NCI-H82 (cell line): Measurements from ENCODE around the gene FOLR3.
"Not testable (repeated sequence)": the region's sequence is repeated elsewhere in the genome, so short reads cannot be mapped to it uniquely, and the experiment has no call there.

Source experiments
- DNase-seq: peaks from one replicate; lab custom pipeline; 2025; lab: John Stamatoyannopoulos, UW

FOLR3 gene

DNA sequence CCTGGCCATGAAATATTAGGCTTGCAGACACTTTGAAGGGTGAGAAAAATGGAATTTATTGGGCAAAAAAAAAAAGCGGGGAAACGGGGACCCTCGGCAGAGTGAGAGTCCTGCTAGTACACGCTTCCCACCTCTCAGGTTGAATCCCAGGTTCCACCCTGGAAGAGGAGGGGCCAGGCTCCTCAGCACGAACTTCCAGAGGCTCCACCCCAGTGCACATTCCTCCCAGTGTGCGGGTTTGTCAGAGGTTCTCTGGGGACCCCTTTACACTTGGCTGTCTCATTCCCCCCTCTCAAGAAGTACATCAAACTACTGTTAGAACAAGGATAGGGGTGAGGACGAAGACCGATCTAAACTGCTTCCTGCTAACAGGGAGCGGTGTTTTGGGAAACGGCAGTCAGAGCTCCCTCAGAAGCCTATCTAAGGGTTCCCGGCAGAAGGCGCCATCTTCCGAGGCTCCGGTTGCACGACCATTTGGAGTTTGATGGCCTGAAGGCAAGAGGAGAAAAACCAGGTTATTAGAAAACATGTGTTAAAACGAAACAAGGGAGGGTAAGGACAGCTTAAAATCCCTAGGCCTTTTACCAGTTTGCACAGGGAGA is 27.5 kb downstream of the FOLR3 start:
- no peak for DNase-seq

DNA sequence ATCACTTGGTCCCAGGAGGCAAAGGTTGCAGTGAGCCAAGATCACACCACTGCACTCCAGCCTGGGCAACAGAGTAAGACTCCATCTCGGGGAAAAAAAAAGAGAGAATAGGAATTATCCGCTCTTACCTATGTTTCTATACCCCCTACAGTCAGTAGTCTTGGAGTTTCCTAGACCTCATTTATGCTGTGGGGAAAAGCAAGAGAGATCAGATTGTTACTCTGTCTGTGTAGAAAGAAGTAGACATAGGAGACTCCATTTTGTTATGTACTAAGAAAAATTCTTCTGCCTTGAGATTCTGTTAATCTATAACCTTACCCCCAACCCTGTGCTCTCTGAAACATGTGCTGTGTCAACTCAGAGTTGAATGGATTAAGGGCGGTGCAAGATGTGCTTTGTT is 28.7 kb downstream of the FOLR3 start:
- DNase-seq = not testable (repeated sequence)

DNA sequence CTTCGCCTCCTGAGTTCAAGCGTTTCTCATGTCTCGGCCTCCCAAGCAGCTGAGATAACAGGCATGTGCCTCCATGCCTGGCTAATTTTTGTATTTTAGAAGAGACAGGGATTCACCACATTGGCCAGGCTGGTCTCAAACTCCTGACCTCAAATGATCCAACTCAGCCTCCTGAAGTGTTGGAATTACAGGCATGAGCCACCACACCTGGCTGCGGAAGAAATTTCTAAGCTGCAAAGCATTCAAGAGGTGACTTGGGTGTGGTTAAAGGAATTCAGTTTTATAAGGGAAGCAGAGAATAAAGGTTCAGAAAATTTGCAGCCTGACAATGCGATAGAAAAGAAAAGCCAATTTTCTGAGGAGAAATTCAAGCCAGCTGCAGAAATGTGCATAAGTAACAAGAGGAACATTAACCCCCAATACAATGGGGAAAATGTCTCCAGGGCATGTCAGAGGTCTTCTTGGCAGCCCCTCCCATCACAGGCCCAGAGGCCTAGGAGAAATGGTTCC is 33.6 kb downstream of the FOLR3 start:
- DNase-seq = not testable (repeated sequence)

DNA sequence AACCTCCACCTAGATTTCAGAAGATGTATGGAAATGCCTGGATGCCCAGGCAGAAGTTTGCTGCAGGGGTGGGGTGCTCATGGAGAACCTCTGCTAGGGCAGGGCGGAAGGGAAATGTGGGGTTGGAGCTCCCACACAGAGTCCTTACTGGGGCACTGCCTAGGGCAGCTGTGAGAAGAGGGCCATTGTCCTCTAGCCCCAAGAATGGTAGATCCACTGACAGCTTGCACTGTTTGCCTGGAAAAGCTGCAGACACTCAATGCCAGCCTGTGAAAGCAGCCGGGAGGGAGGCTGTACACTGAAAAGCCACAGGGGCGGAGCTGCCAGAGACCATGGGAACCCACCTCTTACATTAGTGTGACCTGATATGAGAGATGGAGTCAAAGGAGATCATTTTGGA is 34.2 kb downstream of the FOLR3 start:
- not testable (repeated sequence) for DNase-seq

DNA sequence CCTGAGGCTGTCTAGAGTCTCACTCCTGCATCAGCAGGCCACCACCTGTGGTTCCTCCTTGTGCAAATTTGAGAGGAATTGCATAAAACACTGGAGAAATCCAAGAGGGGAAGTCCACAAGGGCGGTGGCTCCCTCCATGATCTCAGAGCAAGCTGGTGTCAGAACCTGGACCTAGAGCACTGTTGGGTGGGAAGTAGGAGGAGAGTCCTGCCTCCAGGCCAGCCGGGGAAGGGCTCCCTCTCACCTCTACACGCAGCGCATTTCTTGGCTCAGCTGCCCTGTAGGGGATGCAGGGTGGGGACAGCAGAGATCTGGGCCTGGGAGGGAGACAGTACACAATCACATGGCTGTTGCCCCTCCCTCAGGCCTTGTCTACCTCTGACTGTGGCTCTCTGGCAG is 36.5 kb downstream of the FOLR3 start:
- not testable (repeated sequence) for DNase-seq

DNA sequence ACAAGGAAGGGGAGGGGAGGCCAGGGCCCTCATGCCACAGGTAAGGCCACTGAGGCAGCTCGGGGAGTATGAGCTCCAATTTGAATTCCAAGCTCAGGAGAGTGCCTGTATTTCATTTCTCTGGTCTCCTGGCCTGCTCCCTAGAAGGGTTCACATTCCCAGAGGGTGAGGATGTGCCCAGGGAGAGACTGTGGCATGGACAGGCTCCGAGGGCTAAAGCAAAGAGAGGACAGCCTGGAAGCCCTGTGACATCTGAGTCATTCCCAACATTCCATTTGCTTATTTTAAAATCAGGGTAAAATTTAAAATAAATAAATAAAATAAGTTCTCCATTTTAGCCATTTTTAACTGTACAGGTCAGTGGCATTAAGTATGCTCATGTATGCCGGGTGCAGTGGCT is 37.8 kb downstream of the FOLR3 start:
- DNase-seq = no peak

DNA sequence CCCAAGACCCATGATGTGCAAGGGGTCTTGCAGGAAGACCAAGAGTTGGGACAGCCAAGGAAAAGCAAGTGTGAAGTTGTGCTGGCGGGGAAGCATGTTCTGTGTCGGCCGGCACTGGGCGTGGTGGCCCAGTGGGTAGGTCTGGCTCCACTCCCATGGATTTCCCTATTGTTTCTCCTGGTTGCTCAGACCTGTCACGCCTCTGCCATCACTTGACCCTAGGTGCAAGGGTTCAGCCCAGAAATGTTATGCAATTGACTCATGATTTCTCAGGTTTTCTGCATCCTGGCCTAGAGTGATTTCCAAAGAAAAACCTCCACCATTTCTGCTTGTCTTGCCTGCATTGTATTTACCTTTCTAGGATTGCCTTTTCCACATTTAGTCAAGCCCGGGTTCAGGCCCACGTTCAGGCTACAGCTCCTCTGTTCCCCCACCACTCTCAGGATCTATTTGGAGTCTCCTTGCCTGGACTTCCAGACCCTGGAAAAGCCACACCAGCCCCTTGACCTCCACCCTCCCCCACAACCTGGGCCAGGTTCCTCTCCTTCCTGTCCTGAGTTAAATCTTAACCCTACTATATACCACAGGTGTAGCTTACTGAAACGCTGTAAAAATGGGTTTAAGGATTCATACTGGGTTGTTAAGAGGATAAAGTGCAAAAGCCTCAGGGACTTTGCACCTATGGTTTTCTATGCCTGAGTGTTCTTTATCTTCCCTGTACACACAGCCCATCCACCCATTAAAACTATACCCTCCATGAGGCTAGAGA is 39.0 kb downstream of the FOLR3 start:
- DNase-seq = no peak

DNA sequence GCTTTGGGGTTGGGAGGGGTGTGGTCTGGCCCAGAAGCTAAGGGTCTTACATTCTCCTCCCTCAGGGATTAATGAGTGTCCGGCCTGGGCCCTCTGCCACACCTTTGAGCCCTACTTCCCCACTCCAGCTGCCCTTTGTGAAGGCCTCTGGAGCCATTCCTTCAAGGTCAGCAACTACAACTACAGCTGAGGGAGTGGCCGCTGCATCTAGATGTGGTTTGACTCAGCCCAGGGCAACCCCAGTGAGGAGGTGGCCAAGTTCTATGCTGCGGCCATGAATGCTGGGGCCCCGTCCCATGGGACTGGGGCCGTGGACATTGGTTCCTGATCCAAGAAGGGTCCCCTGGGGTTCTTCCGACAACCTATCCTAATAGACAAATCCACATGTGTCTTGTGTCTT is 42.1 kb downstream of the FOLR3 start:
- DNase-seq = no peak

DNA sequence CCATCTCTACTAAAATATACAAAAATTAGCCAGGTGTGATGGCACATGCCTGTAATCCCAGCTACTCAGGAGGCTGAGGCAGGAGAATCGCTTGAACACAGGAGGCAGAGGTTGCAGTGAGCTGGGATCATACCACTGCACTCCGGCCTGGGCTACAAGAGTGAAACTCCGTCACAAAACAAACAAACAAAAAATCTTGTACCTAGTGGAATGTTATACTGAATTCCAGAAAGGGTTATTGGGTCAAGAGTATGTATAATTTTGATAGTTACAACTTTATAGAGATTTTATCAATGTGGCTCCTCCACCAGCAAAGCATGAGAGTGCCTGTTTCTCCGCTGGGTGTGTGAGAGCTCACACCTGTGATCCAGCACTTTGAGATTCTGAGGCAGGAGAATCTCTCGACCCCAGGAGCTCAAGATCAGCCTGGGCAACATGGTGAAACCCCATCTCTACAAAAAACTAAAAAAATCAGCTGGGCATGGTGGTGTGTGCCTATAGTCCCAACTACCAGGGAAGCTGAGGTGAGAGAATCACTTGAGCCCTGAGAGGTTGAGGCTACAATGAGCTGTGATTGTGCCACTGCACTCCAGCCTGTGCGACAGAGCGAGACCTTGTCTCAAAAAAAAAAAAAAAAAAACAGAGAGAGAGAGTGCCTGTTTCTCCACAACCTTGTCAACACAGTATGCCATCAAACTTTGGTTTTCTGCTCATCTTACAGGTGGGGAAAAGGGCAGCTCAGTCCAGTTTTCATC is 43.7 kb downstream of the FOLR3 start:
- DNase-seq = no peak

DNA sequence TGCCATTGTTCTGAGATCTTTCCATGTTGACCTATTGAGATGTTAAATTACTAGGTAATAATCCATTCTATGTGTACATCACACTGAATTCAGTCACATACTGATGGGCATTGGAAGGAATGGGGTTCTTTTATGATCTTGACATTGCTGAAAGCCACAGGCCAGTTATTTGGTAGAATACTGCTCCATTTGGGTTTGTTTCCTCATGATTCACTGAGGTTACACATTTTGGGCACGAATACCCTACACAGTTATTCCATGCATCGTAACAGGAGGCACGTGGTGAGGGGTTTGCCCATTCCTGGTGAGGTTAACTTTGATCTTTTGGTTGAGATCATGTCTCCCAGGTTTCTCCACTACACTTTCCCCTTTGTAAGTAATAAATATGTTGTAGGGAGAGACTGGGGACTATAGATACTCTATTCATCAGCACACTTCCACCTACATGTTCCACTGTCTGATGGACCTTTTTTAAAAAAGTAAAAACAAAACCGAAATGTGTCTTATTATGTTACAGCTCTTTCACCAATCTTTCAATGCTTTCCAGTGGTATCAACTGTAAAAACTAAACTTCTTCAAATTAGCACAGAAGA is 44.4 kb downstream of the FOLR3 start:
- DNase-seq = no peak

DNA sequence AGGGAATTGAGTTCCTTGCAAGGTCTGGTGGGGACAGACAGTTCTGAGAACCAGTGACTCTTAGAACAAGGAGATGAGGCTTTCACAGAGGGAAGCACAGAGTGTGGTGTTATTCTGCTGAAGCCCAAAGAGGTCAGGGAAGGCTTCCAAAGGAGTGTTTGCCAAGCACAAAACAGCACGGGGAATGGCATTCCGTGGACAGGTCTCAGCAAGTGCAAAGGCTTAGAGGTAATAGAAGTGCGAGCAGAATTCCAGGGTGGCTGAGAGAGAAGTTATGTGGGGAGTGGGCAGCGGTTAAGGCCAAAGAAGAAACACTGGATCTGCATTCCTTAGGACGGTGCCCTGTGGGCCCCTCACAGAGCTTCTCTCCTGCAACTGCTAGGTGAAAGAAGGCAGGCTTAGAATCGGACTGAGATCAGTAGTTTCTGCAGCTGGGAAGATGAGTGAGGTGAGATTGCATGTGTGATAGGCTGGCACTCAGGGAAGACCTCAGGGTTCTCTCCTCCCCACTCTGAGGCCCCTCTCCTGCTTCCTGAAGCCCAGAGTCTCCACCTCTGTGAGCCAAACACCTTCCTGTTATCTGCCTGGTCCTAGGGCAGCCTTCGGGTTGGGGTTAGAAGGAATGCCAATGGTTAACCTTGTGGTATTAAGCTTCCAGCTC is 45.5 kb downstream of the FOLR3 start:
- not testable (repeated sequence) for DNase-seq

DNA sequence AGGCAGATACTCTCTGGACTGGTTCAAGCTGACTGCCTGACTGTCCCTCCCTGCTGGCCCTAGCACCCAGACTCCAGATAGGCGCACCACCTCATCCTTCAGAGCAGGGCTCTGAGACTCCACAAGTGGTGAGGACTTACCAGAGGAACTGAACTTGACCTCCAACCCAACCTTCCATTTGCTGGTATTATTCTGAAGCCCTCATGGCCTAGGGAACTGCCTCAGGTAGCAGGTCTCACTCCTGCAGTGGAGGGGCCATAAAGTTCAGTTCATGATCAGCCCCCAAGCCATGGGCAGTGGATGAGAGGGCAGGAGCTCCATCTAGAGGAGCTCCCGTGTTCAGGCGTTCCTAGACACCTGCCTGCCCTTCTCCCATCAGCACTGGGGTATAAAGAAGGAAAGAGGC is 46.0 kb downstream of the FOLR3 start:
- DNase-seq = peak; percentile 29

DNA sequence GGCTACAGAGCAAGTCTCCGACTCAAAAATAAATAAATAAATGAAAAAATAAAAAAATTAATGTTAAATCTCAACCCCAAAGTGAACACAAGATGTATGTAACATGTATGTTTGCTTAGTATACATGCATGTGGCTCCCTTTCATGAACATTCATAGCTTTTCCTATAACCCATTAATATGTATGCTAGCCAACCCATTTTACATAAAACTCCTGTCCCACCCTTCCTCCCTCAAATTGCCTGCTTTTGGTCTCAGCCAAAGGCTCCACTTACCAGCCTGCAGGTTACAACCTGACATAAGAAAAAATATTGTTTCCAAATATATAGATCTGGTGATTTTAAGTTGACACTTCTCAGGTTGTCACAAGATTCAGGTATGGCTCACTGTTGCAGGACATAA is 52.7 kb downstream of the FOLR3 start:
- DNase-seq = no peak
